AML-193 (cell line): ENCODE data around the gene C1QL4.
"Not testable (repeated sequence)": the region's sequence is repeated elsewhere in the genome, so short reads cannot be mapped to it uniquely, and the experiment has no call there.

Source experiments
- DNase-seq, 2 experiments: peaks; one replicate each; lab custom pipeline; 2025; lab: John Stamatoyannopoulos, UW

The C1QL4 gene

DNA sequence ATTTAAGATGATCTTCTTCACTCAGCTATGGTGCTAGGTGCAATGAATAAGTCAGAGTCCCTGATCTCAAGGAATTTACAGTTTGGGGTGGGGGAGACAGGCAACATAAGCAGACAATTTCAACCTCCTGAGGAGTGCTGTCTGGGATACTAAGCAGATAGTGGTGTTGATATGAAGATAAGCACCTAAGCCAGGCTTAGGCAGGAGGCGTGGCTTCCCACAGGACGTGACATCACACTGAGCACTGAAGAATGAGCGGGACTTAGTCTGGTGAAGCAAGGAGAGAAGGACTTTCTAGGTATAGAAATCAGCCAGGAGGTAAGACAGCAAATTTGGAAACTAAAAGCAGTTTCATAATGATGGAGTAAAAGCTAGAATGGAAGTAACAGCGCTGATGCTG lies 35.2 kb downstream of the C1QL4 start:
- DNase-seq: no peak

DNA sequence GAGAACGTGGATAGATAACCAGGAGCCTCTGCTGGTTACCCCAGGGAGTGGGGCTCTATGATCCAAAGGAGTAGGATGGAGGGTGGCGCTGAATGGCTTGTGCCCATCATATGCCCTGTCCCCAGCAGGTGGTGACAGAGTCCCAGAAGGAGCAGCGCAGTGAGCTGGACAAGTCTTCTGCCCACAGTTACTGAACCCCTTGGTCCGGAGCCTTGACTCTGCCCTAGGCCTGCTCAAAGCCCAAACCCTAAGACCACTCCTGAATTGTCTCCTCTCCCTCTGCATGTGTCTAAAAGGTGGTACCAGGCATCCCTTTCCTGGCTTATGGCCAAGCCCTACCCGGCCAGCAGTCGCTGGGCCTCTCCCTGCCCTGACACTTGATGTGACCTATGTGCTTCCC lies 38.8 kb downstream of the C1QL4 start:
- DNase-seq: peak; percentile 19 to 24

DNA sequence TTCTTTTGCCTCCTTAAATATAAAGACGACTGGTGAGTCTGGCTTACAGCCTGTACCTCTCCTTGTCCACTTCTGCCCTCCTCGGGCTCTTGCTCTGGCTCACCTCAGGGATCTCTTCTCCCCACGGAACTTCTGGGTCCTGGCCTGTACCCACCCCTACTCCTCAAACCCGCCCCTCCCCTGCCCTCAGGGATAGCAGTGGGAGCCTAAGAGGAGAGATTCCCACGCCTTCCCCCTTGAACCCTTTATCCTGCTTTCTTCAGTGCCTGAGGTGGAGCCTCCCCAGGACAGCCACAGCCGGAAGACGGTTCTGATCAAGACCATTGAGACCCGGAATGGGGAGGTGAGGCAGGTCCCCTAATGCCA lies 39.3 kb downstream of the C1QL4 start:
- no peak for DNase-seq

DNA sequence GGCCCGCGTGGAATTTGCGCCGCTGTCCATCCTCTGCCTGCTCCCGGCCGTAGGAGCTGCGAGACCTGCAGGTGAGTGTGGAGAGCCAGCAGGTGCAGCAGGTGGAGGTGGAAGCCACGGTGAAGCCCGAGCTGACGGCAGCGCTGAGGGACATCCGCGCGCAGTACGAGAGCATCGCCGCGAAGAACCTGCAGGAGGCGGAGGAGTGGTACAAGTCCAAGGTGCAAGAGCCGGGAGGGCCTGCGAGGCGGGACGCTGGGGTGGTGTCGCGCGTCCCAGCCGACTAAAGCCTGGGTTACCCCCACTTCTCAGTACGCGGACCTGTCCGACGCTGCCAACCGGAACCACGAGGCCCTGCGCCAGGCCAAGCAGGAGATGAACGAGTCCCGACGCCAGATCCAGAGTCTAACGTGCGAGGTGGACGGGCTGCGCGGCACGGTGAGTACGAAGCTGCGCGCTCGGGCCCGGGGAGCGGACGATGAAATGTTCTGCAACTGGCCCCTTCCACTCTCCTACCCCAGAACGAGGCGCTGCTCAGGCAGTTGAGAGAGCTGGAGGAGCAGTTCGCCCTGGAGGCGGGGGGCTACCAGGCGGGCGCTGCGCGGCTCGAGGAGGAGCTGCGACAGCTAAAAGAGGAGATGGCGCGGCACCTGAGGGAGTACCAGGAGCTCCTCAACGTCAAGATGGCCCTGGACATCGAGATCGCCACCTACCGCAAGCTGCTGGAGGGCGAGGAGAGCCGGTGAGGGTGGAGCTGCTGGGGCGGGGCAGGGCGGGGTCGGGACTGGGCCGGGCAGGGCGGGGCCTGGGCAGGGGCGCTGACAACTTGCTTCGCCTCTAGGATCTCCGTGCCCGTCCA lies 39.9 kb downstream of the C1QL4 start:
- no peak for DNase-seq

DNA sequence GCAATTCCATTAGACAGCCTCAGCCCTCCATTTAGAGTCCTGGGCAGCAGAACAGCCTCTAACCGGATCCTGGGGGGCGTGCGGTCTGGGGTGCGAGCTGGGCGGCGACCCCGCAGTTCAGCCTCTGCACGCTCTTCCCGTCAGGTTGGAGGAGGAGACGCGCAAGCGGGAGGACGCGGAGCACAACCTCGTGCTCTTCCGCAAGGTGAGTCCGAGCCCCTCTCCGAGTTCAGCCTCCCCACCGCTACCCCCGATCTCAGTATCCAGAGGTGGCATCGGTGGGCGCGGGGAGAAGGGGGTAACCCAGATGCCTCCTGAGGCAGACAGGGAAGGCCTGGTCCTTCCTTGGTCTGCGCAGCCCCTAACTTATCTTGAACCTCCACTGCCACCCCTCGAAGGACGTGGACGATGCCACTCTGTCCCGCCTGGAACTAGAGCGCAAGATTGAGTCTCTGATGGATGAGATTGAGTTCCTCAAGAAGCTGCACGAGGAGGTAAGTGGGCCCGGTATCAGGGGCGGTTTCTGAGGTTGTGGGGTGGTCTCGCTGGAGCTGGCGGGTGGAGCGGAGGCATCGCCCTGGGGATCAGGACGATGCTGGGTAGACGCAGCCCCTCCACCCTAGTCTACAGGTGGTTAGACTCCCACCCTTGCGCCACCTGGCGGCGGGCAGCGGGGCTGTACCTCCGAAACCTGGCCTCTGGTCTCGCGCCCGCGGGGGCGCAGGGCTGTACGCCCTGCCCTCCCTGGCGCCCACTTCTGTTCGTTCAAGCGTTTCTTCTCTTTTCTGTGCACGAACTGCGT lies 40.8 kb downstream of the C1QL4 start:
- no peak for DNase-seq

DNA sequence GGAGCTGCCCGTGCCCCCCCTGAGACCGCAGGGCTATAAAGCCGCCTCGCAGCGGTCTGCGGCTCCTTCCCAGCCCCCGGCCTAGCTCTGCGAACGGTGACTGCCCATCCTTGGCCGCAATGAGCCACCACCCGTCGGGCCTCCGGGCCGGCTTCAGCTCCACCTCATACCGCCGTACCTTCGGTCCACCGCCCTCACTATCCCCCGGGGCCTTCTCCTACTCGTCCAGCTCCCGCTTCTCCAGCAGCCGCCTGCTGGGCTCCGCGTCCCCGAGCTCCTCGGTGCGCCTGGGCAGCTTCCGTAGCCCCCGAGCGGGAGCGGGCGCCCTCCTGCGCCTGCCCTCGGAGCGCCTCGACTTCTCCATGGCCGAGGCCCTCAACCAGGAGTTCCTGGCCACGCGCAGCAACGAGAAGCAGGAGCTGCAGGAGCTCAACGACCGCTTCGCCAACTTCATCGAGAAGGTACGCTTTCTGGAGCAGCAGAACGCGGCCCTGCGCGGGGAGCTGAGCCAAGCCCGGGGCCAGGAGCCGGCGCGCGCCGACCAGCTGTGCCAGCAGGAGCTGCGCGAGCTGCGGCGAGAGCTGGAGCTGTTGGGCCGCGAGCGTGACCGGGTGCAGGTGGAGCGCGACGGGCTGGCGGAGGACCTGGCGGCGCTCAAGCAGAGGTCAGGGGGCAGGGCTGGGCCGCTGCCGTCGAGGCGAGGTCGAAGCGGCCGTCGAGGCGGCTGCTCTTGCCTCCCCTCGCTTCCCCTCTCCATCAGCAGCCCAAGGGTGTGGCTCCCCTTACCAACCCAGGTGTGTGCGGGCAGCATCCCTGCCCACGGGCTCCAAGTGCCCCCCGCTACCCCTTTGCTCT lies 41.7 kb downstream of the C1QL4 start, which contains the start of gene PRPH:
Gene PRPH, plus strand, starts transcription at position 66 of the 855 bp plus-strand sequence. Its CDS starts 54 bp downstream, at position 120.
- no peak for DNase-seq

DNA sequence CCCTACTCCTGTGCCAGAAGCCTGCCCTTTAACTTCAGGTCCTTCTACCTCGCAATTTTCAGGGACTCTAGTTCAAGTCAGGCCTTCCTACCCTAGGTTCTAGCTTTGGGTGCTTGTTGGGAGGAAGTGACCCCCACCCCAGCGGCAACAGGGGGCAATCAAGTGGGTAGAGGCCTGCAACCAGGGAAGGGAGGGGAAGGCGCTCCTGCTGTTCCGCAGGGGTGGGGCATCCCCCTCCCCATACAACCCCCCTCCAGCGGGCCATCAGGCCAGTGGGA lies 42.2 kb downstream of the C1QL4 start:
- DNase-seq: no peak

DNA sequence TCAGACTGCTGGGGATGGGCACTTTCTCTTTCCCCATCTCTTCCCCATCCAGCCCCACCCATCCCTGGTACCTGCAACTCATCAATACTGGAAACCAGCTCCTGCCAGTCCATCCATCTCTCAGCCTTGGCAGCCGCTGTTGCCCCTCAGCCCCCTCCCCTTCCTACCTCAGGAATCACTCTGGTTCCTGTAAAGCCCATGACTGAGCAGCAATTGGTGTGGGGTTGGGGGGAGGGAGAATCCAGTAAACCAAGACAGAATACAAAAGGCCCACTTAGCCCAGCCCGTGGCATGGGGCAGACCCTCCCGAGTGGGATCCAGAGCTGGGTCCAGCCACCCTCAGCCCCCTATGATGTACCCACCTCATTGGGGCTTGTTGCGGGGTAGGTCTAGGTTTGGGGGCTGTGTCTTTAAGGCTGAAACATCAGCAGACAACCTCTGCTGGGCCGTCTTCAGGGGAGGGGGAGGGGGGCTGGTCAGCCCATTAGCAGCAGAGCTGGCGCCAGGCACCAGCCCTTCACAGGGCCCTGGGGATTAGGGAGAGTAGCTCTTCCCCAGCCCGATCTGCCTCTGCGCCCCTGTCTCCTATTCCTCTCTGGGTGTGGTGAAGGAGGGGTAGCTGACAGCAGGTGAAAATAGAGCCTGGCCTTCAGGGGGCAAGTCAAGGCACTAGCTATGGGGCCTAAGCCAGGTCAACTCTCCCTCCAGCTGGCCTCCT lies 42.7 kb downstream of the C1QL4 start:
- DNase-seq: no peak

DNA sequence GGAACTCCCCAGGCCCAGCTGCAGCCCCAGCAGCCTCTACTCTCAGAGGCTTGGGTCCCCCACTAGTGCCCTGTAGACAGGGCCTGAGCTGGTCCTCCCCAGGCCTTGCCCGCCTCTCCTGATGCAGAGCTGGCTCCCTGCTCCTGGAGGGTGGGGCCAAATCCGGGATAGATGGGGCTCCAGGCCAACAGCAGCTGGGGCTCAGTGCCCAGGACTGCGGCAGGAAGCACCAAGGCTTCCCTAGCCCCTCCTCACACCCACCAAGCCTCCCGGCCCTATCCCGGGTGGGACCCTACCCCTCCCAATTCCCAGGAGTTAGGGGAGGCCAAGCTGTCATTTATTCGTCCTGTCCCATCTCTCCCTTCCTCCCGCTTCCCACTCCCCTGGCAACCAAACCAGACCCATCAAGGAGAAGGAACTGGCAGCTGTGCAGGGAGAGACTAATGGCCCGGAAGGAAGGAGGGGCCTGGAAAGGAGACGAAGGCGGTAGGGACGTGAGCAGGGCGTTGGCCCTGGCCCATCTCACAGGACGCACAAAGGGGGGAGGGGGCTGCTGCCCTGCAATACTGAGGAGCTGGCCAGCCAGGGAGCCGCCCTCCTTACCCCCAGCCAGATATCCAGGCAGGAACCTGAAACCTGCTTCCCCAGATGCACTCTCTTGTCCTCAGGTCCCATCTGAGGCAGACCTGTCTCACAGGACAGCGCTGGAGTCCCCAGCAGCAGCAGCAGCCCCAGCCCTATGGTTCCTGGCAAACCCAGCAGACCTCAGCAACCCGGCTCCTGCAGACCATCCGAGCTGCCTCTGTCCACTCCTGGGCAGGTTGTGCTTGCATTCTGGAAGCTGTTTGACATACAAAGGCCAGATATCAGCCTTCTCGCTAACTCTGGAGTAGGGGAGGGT lies 43.7 kb downstream of the C1QL4 start:
- DNase-seq: no peak

DNA sequence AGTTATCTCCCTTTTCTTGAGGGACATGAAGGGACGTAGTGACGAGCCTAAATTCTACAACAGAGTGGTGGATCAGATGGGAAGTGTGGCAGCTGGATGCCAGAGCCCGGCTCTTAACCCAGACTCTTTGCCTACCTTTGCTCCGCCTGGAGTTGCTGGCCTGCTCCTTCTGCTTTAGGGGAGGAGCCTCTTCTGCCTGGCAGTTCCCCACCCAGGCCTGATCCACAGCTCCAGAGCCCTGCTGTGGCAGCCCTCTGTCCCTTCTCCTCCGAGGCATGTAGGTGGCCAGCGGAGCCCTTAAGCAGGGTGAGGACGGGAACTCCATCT lies 44.3 kb downstream of the C1QL4 start:
- DNase-seq: no peak

DNA sequence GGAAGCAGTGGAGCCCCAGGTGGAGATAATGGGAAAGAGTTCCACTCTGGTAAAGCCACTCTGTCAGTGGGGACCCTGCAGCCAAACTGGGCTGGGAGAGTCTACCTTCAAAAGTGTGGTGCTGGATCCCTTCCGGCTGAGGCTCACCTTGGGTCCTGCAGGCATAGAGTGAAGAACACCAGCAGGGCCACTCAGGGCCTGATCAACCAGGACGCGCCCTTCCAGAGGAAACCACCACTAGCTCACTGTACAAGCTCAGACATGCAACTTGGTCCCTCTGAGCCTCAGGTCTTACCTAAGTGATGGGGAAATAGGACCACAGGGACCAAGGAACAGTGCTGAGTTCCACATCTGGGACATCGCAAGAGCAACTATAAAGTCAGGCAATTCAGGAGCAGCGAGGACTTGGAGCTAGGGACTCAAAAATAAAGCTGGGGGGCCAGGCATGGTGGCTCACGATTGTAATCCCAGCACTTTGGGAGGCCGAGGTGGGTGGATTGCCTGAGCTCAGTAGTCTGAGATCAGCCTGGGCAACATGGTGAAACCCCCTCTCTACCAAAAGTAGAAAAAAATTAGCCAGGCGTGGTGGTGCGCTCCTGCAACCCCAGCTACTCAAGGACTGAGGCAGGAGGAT lies 47.9 kb downstream of the C1QL4 start:
- no peak for DNase-seq

DNA sequence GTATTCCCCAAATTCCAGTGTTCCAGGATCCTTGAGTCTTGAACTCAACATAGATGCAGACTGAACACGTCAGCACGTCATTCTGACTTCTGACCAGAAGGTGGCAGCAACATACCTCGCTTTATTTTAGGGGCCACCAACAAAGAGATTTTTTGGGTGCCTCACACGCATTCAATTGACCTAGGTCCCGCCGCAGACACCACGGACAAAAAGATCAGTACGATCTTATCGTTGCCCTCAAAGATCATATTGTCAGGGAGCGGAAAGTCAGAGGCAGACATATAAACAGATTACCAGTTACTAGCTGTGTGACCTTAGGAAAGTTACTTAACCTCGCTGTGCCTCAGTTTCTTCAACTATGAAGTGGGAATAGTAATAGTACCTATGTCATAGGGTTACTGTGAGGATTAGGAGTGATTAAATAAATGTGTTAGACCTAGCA lies 48.6 kb downstream of the C1QL4 start:
- peak; percentile 40 to 53 for DNase-seq

DNA sequence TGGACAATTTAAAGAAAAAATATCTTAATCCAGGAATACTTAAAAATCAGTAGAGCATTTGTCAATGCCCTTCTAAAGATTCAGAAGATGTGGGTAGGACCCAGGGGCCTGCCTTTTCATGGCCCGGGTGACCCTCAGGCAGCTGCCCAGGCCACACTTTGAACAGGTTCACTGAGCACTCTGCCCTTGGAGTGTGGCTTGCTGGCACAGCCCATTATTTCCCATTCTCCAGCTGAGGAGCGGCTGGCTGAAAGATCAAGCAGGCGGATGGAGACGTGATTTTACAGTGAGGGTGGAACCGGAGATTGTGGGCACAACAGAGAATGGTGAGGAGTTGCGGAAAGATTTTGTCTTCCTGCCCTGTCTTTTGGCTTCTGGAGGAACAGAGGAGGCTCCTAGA lies 49.1 kb downstream of the C1QL4 start:
- no peak for DNase-seq

DNA sequence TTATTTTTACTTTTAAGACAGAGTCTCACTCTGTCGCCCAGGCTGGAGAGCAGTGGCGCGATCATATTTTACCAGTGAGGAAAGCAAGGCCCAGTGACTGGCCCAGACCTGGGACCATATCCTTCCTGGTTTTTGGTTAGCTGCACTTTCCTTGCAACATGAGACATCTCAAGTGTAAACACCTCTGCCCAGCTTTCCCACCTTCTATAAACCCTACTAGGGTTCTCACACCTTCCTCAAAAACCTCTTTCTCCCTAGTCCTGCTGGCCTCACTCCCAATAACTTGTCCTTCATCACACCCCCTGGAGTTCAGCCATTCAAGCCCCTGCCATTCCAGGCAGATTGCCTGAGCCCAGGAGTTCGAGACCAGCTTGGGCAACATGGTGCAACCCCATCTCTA lies 52.3 kb downstream of the C1QL4 start:
- DNase-seq: no peak

DNA sequence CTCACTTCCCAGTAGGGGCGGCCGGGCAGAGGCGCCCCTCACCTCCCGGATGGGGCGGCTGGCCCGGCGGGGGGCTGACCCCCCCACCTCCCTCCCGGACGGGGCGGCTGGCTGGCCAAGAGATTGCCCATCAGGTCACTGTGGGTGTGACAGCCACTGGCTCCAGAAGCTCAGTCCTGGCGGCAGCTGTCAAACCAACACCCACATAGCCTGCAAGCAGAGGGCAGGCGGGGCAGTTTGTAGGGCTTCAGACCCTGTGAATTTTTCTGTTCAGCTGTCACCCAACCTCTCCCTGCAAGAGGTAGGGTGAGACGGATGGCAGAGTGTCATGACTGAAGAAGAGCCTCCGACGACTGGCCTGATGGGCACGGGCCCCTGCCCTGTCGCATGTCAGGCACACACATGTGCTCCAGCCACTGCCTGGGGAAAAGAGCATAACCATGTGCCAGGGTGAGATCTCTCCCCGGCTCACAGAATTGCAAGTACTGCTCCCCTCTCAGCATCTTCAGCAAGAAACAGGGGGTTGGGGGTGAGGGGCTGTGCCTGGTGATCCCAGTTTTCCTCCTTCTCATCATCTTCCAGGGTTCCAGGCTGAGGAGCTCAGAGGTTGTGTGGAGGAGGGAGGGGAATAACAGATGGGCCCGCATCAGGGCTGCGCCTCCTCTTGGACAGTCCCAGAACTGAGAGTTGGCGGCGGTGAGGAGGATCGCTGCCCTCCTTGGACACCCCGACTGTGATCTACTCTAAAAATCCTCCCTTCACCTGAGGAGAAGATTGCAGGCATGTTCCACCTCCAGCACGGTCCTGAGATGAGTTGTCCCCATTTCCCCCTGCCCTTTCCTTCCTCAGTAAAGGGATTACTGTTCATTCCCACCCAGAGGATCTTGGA lies 53.2 kb downstream of the C1QL4 start:
- DNase-seq: no peak

DNA sequence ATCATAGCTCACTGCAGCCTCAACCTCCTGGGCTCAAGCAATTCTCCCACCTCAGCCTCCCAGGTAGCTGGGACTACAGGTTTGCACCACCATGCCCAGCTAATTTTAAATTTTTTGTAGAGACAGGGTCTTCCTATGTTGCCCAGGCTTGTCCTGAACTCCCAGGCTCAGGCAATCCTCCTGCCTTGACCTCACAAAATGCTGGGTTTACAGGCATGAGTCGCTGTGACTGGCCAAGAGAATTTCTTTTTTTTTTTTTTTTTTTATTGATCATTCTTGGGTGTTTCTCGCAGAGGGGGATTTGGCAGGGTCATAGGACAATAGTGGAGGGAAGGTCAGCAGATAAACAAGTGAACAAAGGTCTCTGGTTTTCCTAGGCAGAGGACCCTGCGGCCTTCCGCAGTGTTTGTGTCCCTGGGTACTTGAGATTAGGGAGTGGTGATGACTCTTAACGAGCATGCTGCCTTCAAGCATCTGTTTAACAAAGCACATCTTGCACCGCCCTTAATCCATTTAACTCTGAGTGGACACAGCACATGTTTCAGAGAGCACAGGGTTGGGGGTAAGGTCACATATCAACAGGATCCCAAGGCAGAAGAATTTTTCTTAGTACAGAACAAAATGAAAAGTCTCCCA lies 54.1 kb downstream of the C1QL4 start:
- not testable (repeated sequence) for DNase-seq
